HCT116 (cell line): ENCODE results near the gene CALR3. TPM values are rescaled to one million over a fixed set of nuclear protein-coding genes. Genes with fewer than 3 reads are reported as not detected.

Experiments used
- ATAC-seq: fragments of 200-7000 bp; cut with Tn5 transposase; 2 replicates; pipeline ENCODE4 v1.9.1; 2020; ENCODE audit warnings: mild to moderate bottlenecking, moderate library complexity
- BruUV-seq: library from RNA; stranded (reverse); fragments of 400-500 nt; replicated peaks from 2 replicates; lab custom pipeline; 2021; lab: Mats Ljungman, UMichigan
- CTCF ChIA-PET: fragments of 300-600 bp; sonication (Branson Sonifier 250); formaldehyde crosslinking; loops from one replicate; lab custom pipeline; 2021; ENCODE audit warnings: antibody characterized with exemption; lab: Charles Lee
- POLR2A ChIA-PET: fragments of 300-600, 350-600 bp; sonication (Branson Sonifier 250); formaldehyde crosslinking; loops from one replicate; lab custom pipeline; 2021; ENCODE audit warnings: antibody characterized with exemption; lab: Charles Lee
- RAD21 ChIA-PET, 2 experiments: fragments of 300-600 bp; sonication (Branson Sonifier 250); formaldehyde crosslinking; loops; one replicate each; lab custom pipeline; 2023; ENCODE audit warnings: low total read pairs in 2 of 2; ENCODE audit not compliant: uncharacterized antibody in 2 of 2, unreplicated experiment in 2 of 2, low non-redundant PET in 1 of 2; lab: Charles Lee
- DNase-seq: peaks from one replicate; pipeline ENCODE4 v3.0.0-alpha.2; 2010; ENCODE audit warnings: low read depth, low spot score
- H2AFZ ChIP-seq: fragments of 200-600 bp; shearing (Covaris generic), sonication (generic); 2 replicates; pipeline ENCODE4 v1.6.1; 2017; ENCODE audit warnings: low read depth, mixed run types, mixed read lengths, antibody characterized with exemption, low read length; ENCODE audit not compliant: poor library complexity, severe bottlenecking
- H3K27ac ChIP-seq: 2 replicates; pipeline ENCODE4 v1.5.1; 2012; ENCODE audit warnings: low read depth, low read length
- H3K27me3 ChIP-seq: fragments of 200-600 bp; sonication (generic); 2 replicates; pipeline ENCODE4 v1.6.1; 2016; ENCODE audit warnings: mixed run types, low read length, mixed read lengths; ENCODE audit not compliant: insufficient read depth
- H3K36me3 ChIP-seq, 2 experiments: fragments of 200-500 bp in 1 of 2; fragments of 200-600 bp in 1 of 2; sonication (Bioruptor generic) in 1 of 2; sonication (generic) in 1 of 2; 2 replicates each; pipeline versions ENCODE4 v1.5.1 to v1.6.1; 2014 to 2016; ENCODE audit warnings: low read length in 2 of 2, inconsistent platforms in 1 of 2, mixed read lengths in 1 of 2, mixed run types in 1 of 2; ENCODE audit not compliant: insufficient read depth in 2 of 2, control insufficient read depth in 1 of 2
- H3K4me1 ChIP-seq, 2 experiments: fragments of 200-600 bp in 1 of 2; sonication (generic) in 1 of 2; 2 replicates each; pipeline versions ENCODE4 v1.5.1 to v1.6.1; 2012 to 2017; ENCODE audit warnings: low read length in 2 of 2, inconsistent platforms in 1 of 2, mild to moderate bottlenecking in 1 of 2, mixed read lengths in 1 of 2, mixed run types in 1 of 2, moderate library complexity in 1 of 2; ENCODE audit not compliant: insufficient read depth in 2 of 2, control insufficient read depth in 1 of 2
- H3K4me2 ChIP-seq: fragments of 200-600 bp; sonication (generic); 2 replicates; pipeline ENCODE4 v1.6.1; 2017; ENCODE audit warnings: mixed run types, low read length, mixed read lengths
- H3K4me3 ChIP-seq, 2 experiments: fragments of 200-600 bp in 1 of 2; sonication (generic) in 1 of 2; replicated peaks in 1 of 2; 2 replicates each; pipeline ENCODE4 v1.5.1; 2011 to 2016; ENCODE audit warnings: low read length in 2 of 2, control low read depth in 1 of 2, low read depth in 1 of 2, mild to moderate bottlenecking in 1 of 2, mixed read lengths in 1 of 2, mixed run types in 1 of 2
- H3K79me2 ChIP-seq: fragments of 200-600 bp; sonication (generic); 2 replicates; pipeline ENCODE4 v1.6.1; 2017; ENCODE audit warnings: mild to moderate bottlenecking, mixed run types, low read length, moderate library complexity, mixed read lengths; ENCODE audit not compliant: insufficient read depth
- H3K9ac ChIP-seq: fragments of 200-600 bp; sonication (generic); 2 replicates; pipeline ENCODE4 v1.6.1; 2016; ENCODE audit warnings: low read length, mixed read lengths
- H3K9me2 ChIP-seq: fragments of 200-600 bp; sonication (generic), shearing (Covaris generic); 2 replicates; pipeline ENCODE4 v1.6.1; 2017; ENCODE audit warnings: mixed run types, mild to moderate bottlenecking, moderate library complexity; ENCODE audit not compliant: insufficient read depth
- H3K9me3 ChIP-seq, 2 experiments: fragments of 200-500 bp in 1 of 2; fragments of 200-600 bp in 1 of 2; sonication (Bioruptor generic) in 1 of 2; sonication (generic) in 1 of 2; 2 replicates each; pipeline ENCODE4 v1.6.1; 2014 to 2017; ENCODE audit warnings: low read length in 2 of 2, mixed read lengths in 2 of 2, inconsistent platforms in 1 of 2, low read depth in 1 of 2, mild to moderate bottlenecking in 1 of 2, mixed run types in 1 of 2, moderate library complexity in 1 of 2; ENCODE audit not compliant: control insufficient read depth in 1 of 2, insufficient read depth in 1 of 2
- H4K20me1 ChIP-seq: fragments of 200-600 bp; sonication (generic), shearing (Covaris generic); 2 replicates; pipeline ENCODE4 v1.6.1; 2017; ENCODE audit warnings: mixed run types, mild to moderate bottlenecking, moderate library complexity; ENCODE audit not compliant: insufficient read depth
- CEBPB ChIP-seq: IDR thresholded peaks from 2 replicates; pipeline ENCODE4 v1.6.1; 2012; ENCODE audit warnings: low read depth
- EGR1 ChIP-seq: IDR thresholded peaks from 2 replicates; pipeline ENCODE4 v1.6.1; 2012; ENCODE audit warnings: low read depth
- ELF1 ChIP-seq: IDR thresholded peaks from 2 replicates; pipeline ENCODE4 v1.6.1; 2012; ENCODE audit warnings: low read depth, borderline replicate concordance
- EZH2 ChIP-seq: fragments of 200-600 bp; sonication (generic); IDR thresholded peaks from 2 replicates; pipeline ENCODE4 v1.6.1; 2017; ENCODE audit warnings: antibody characterized with exemption, mixed run types
- EZH2phosphoT487 ChIP-seq: fragments of 200-600 bp; IDR thresholded peaks from 2 replicates; pipeline ENCODE4 v1.6.1; 2018; ENCODE audit warnings: antibody characterized with exemption, borderline replicate concordance
- FOSL1 ChIP-seq: IDR thresholded peaks from 2 replicates; pipeline ENCODE4 v1.6.1; 2012; ENCODE audit warnings: low read depth
- JUND ChIP-seq: IDR thresholded peaks from 2 replicates; pipeline ENCODE4 v1.6.1; 2012
- POLR2A ChIP-seq: IDR thresholded peaks from 2 replicates; pipeline ENCODE4 v1.7.0; 2011; ENCODE audit warnings: borderline replicate concordance; ENCODE audit not compliant: insufficient read depth, insufficient read length; ENCODE audit errors: extremely low read depth
- POLR2AphosphoS5 ChIP-seq: IDR thresholded peaks from 2 replicates; pipeline ENCODE4 v1.6.1; 2011; ENCODE audit warnings: mild to moderate bottlenecking, low read depth, low read length, moderate library complexity
- RAD21 ChIP-seq: IDR thresholded peaks from 2 replicates; pipeline ENCODE4 v1.6.1; 2012; ENCODE audit warnings: low read depth, mild to moderate bottlenecking
- SIN3A ChIP-seq: IDR thresholded peaks from 2 replicates; pipeline ENCODE4 v1.6.1; 2012; ENCODE audit warnings: low read depth
- SRF ChIP-seq: IDR thresholded peaks from 2 replicates; pipeline ENCODE4 v1.6.1; 2012; ENCODE audit warnings: low read depth
- TCF7L2 ChIP-seq: IDR thresholded peaks from 2 replicates; pipeline ENCODE4 v1.7.0; 2011; ENCODE audit warnings: borderline replicate concordance, inconsistent platforms; ENCODE audit not compliant: insufficient read depth, insufficient read length; ENCODE audit errors: extremely low read depth
- YY1 ChIP-seq: IDR thresholded peaks from 2 replicates; pipeline ENCODE4 v1.6.1; 2011; ENCODE audit warnings: low read length, low read depth, moderate library complexity, mild to moderate bottlenecking; ENCODE audit not compliant: insufficient replicate concordance; ENCODE audit errors: extremely low read depth
- ZNF274 ChIP-seq: fragments of 200-500 bp; sonication (Bioruptor generic); IDR thresholded peaks from 2 replicates; pipeline ENCODE4 v1.6.1; 2014; ENCODE audit warnings: mild to moderate bottlenecking, low read depth, low read length, inconsistent platforms
- intact Hi-C: fragments of 100-400 bp; cut with micrococcal nuclease; formaldehyde crosslinking; loops from 2 replicates; pipeline ENCODE4 v1.10.0; 2022
- total RNA-seq: library from RNA; stranded (reverse); gene quantifications from one replicate; pipeline ENCODE4 v1.2.1, GENCODE V29; 2021; ENCODE audit not compliant: unreplicated experiment
- TF ChIP-seq, protein P1 (sequence below): IDR thresholded peaks from 2 replicates; pipeline ENCODE4 v1.6.1; 2012
- TF ChIP-seq, protein P2 (sequence below): IDR thresholded peaks from 2 replicates; pipeline ENCODE4 v1.6.1; 2011; ENCODE audit warnings: mild to moderate bottlenecking, low read length, moderate library complexity; ENCODE audit not compliant: insufficient replicate concordance; ENCODE audit errors: extremely low read depth
- TF ChIP-seq, protein P3 (sequence below): IDR thresholded peaks from 2 replicates; pipeline ENCODE4 v1.6.1; 2012; ENCODE audit warnings: low read depth
- TF ChIP-seq, protein P4 (sequence below): IDR thresholded peaks from 2 replicates; pipeline ENCODE4 v1.6.1; 2012
- TF ChIP-seq, protein P5 (sequence below), 3 experiments: fragments of 200-600 bp in 1 of 3; sonication (generic) in 1 of 3; IDR thresholded peaks in 2 of 3; conservative IDR thresholded peaks in 1 of 3; 2 replicates each; pipeline ENCODE4 v1.5.1; 2012 to 2017; ENCODE audit warnings: low read depth in 2 of 3, low read length in 2 of 3, antibody characterized with exemption in 1 of 3, borderline replicate concordance in 1 of 3, control low read depth in 1 of 3, mild to moderate bottlenecking in 1 of 3, mixed read lengths in 1 of 3, mixed run types in 1 of 3, moderate library complexity in 1 of 3; ENCODE audit not compliant: insufficient read depth in 1 of 3

CALR3 gene
- total RNA-seq, 1 experiment from 2014 or later = not detected

DNA sequence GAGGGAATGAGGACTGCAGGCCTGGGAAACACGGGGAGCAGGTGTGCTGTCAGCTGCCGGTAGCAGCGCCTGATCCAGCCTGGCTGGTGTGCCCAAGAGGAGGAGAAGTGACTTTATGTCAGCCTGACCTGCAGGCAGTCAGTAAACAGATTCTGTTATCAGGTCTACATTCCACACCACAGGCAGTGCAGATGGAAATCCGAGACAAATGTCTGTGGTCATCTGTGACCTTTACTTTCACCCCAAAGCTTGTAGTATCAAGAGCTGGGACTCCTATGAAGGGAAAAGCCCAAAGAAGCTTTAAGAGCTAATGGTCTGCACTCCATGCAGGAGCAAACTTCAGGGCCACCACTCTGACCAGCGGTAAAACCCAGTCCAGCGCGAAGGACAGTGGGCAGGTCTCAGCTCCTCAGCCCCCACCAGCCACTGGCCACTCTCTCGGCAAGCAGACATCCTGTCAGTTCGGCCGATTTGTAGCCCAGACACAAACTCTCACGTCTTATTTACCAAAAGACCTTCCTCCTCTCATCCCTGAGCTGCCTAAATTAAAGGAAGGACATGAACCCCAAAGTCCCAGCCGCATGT lies 31.9 kb downstream of the CALR3 start:
- no peak for DNase-seq
- H3K4me1 ChIP-seq = peaks cover 11 to 15% of the 10 kb centered on the region in 2 experiments
- no peak overlapping the region for H3K4me2 ChIP-seq
- H4K20me1 ChIP-seq = 0 out of 2 replicates have a peak, but pooled peaks cover 5% of the 10 kb centered on the region
- H3K9me3 ChIP-seq = no peaks in the 10 kb centered on the region
- H3K9me2 ChIP-seq = no peaks in the 10 kb centered on the region
- no peak overlapping the region for H3K4me3 ChIP-seq
- no peaks in the 10 kb centered on the region for H3K36me3 ChIP-seq
- H3K79me2 ChIP-seq = peaks cover 91% of the 10 kb centered on the region
- POLR2A ChIA-PET = no interaction called here
- TF ChIP-seq RAD21 (no peak), JUND (no peak), ZNF274 (no peak), CEBPB (no peak), SRF (no peak), ELF1 (no peak), SIN3A (no peak), YY1 (no peak), FOSL1 (no peak), EGR1 (no peak), EZH2 (no peak), EZH2phosphoT487 (no peak), TCF7L2 (no peak), POLR2A (no peak), POLR2AphosphoS5 (no peak)
- TF ChIP-seq, protein P1, sequence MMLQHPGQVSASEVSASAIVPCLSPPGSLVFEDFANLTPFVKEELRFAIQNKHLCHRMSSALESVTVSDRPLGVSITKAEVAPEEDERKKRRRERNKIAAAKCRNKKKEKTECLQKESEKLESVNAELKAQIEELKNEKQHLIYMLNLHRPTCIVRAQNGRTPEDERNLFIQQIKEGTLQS = no peak
- TF ChIP-seq, protein P2, sequence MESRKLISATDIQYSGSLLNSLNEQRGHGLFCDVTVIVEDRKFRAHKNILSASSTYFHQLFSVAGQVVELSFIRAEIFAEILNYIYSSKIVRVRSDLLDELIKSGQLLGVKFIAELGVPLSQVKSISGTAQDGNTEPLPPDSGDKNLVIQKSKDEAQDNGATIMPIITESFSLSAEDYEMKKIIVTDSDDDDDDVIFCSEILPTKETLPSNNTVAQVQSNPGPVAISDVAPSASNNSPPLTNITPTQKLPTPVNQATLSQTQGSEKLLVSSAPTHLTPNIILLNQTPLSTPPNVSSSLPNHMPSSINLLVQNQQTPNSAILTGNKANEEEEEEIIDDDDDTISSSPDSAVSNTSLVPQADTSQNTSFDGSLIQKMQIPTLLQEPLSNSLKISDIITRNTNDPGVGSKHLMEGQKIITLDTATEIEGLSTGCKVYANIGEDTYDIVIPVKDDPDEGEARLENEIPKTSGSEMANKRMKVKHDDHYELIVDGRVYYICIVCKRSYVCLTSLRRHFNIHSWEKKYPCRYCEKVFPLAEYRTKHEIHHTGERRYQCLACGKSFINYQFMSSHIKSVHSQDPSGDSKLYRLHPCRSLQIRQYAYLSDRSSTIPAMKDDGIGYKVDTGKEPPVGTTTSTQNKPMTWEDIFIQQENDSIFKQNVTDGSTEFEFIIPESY = no peak
- TF ChIP-seq, protein P3, sequence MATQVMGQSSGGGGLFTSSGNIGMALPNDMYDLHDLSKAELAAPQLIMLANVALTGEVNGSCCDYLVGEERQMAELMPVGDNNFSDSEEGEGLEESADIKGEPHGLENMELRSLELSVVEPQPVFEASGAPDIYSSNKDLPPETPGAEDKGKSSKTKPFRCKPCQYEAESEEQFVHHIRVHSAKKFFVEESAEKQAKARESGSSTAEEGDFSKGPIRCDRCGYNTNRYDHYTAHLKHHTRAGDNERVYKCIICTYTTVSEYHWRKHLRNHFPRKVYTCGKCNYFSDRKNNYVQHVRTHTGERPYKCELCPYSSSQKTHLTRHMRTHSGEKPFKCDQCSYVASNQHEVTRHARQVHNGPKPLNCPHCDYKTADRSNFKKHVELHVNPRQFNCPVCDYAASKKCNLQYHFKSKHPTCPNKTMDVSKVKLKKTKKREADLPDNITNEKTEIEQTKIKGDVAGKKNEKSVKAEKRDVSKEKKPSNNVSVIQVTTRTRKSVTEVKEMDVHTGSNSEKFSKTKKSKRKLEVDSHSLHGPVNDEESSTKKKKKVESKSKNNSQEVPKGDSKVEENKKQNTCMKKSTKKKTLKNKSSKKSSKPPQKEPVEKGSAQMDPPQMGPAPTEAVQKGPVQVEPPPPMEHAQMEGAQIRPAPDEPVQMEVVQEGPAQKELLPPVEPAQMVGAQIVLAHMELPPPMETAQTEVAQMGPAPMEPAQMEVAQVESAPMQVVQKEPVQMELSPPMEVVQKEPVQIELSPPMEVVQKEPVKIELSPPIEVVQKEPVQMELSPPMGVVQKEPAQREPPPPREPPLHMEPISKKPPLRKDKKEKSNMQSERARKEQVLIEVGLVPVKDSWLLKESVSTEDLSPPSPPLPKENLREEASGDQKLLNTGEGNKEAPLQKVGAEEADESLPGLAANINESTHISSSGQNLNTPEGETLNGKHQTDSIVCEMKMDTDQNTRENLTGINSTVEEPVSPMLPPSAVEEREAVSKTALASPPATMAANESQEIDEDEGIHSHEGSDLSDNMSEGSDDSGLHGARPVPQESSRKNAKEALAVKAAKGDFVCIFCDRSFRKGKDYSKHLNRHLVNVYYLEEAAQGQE = no peak
- TF ChIP-seq, protein P4, sequence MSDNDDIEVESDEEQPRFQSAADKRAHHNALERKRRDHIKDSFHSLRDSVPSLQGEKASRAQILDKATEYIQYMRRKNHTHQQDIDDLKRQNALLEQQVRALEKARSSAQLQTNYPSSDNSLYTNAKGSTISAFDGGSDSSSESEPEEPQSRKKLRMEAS = no peak
- TF ChIP-seq, protein P5, sequence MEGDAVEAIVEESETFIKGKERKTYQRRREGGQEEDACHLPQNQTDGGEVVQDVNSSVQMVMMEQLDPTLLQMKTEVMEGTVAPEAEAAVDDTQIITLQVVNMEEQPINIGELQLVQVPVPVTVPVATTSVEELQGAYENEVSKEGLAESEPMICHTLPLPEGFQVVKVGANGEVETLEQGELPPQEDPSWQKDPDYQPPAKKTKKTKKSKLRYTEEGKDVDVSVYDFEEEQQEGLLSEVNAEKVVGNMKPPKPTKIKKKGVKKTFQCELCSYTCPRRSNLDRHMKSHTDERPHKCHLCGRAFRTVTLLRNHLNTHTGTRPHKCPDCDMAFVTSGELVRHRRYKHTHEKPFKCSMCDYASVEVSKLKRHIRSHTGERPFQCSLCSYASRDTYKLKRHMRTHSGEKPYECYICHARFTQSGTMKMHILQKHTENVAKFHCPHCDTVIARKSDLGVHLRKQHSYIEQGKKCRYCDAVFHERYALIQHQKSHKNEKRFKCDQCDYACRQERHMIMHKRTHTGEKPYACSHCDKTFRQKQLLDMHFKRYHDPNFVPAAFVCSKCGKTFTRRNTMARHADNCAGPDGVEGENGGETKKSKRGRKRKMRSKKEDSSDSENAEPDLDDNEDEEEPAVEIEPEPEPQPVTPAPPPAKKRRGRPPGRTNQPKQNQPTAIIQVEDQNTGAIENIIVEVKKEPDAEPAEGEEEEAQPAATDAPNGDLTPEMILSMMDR (IDR thresholded peaks at IDR 0.05 in 2 of 3, conservative IDR thresholded peaks at IDR 0.05 in 1 of 3; ENCODE audit: borderline replicate concordance in 1 of 3, insufficient read depth in 1 of 3, low read depth in 2 of 3, low read length in 2 of 3) = no peak
- TF ChIP-seq, all 23 proteins: peak for 0
- no peak for ATAC-seq
- intact Hi-C loops = no loop called here
- no peak overlapping the region for H3K27ac ChIP-seq
- no peak overlapping the region for H2AFZ ChIP-seq
- RAD21 ChIA-PET = no interaction called here
- H3K9ac ChIP-seq = no peak overlapping the region
- no TSS peak for BruUV-seq
- H3K27me3 ChIP-seq = no peaks in the 10 kb centered on the region
- CTCF ChIA-PET = interaction anchor here (1.3 kb wide), 1 partner anchor 21 kb away, joined by 5 read pairs; no protein-coding TSS in a partner anchor
